HEK293T (cell line): Measurements from ENCODE around the gene FNDC1.

Source experiments
- ARNT ChIP-seq: fragments of 450-650 bp; IDR thresholded peaks from 2 replicates; pipeline ENCODE4 v1.6.1; 2017; ENCODE audit warnings: mild to moderate bottlenecking
- BHLHE40 ChIP-seq: fragments of 450-650 bp; IDR thresholded peaks from 2 replicates; pipeline ENCODE4 v1.6.1; 2016; ENCODE audit warnings: mild to moderate bottlenecking, moderate library complexity, borderline replicate concordance
- CTBP1 ChIP-seq: fragments of 450-650 bp; IDR thresholded peaks from 2 replicates; pipeline ENCODE4 v1.6.1; 2016; ENCODE audit warnings: borderline replicate concordance
- ELF4 ChIP-seq: fragments of 450-650 bp; IDR thresholded peaks from 2 replicates; pipeline ENCODE4 v1.6.1; 2017; ENCODE audit warnings: antibody characterized with exemption
- FOXA1 ChIP-seq: fragments of 450-650 bp; IDR thresholded peaks from 2 replicates; pipeline ENCODE4 v1.6.1; 2016; ENCODE audit warnings: mild to moderate bottlenecking
- FOXM1 ChIP-seq: fragments of 450-650 bp; IDR thresholded peaks from 2 replicates; pipeline ENCODE4 v1.6.1; 2017; ENCODE audit warnings: mild to moderate bottlenecking, borderline replicate concordance
- HDGF ChIP-seq: fragments of 450-650 bp; IDR thresholded peaks from 2 replicates; pipeline ENCODE4 v1.6.1; 2017; ENCODE audit warnings: antibody characterized with exemption, borderline replicate concordance
- L3MBTL2 ChIP-seq: fragments of 450-650 bp; conservative IDR thresholded peaks from 2 replicates; pipeline ENCODE4 v1.6.1; 2016; ENCODE audit warnings: mild to moderate bottlenecking
- NFRKB ChIP-seq: fragments of 450-650 bp; IDR thresholded peaks from 2 replicates; pipeline ENCODE4 v1.6.1; 2016; ENCODE audit warnings: mild to moderate bottlenecking, moderate library complexity
- SP1 ChIP-seq: fragments of 450-650 bp; IDR thresholded peaks from 2 replicates; pipeline ENCODE4 v1.6.1; 2017
- SUZ12 ChIP-seq: fragments of 450-650 bp; IDR thresholded peaks from 2 replicates; pipeline ENCODE4 v1.6.1; 2016; ENCODE audit warnings: mild to moderate bottlenecking
- TARDBP ChIP-seq: fragments of 450-650 bp; IDR thresholded peaks from 2 replicates; pipeline ENCODE4 v1.6.1; 2016
- ZNF384 ChIP-seq: fragments of 450-650 bp; IDR thresholded peaks from 2 replicates; pipeline ENCODE4 v1.6.1; 2016
- TF ChIP-seq, protein P1 (sequence below): fragments of 450-650 bp; IDR thresholded peaks from 2 replicates; pipeline ENCODE4 v1.6.1; 2016

DNA sequence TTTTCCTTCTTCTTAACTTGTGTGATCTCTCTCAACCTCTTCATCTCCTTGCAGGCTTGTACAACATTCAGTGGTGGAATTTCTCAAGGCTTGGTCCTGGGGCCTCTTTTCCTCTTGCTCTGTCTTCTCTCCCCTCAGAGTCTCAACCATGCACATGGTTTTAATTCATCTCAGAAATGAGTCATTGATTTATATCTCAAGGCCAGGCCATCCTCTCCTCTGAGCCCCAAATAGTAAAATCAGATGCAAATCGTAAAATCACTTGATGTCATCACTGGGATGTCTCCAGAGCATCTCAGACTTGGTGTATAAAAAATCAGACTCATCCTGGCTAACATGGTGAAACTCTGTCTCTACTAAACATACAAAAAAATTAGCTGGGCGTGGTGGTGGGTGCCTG lies 85.0 kb downstream of the FNDC1 start:
- TF ChIP-seq BHLHE40 (no peak), HDGF (no peak), SP1 (no peak), FOXM1 (no peak), TARDBP (no peak), CTBP1 (no peak), SUZ12 (no peak), L3MBTL2 (no peak), FOXA1 (no peak), NFRKB (no peak), ELF4 (no peak), ZNF384 (no peak), ARNT (no peak)
- TF ChIP-seq, protein P1, sequence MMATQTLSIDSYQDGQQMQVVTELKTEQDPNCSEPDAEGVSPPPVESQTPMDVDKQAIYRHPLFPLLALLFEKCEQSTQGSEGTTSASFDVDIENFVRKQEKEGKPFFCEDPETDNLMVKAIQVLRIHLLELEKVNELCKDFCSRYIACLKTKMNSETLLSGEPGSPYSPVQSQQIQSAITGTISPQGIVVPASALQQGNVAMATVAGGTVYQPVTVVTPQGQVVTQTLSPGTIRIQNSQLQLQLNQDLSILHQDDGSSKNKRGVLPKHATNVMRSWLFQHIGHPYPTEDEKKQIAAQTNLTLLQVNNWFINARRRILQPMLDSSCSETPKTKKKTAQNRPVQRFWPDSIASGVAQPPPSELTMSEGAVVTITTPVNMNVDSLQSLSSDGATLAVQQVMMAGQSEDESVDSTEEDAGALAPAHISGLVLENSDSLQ = no peak
